Endothelial cell of umbilical vein (primary cell): ENCODE data around the gene SUFU. TPM values are rescaled to one million over a fixed set of nuclear protein-coding genes. Genes with fewer than 3 reads are reported as not detected.

ENCODE experiments used
- BruUV-seq: library from RNA; stranded (reverse); fragments of 400-500 nt; replicated peaks from 2 replicates; lab custom pipeline; 2021; lab: Mats Ljungman, UMichigan
- CTCF ChIA-PET: fragments of 300-600, 350-600 bp; sonication (Branson Sonifier 250); formaldehyde crosslinking; loops from one replicate; lab custom pipeline; 2021; ENCODE audit warnings: antibody characterized with exemption, inconsistent platforms; lab: Charles Lee
- POLR2A ChIA-PET: fragments of 300-600, 350-600 bp; sonication (Branson Sonifier 250); formaldehyde crosslinking; loops from one replicate; lab custom pipeline; 2021; ENCODE audit warnings: antibody characterized with exemption, inconsistent platforms; lab: Charles Lee
- DNase-seq: peaks from one replicate; pipeline ENCODE4 v3.0.0-alpha.2; 2011; ENCODE audit warnings: low read depth, low spot score
- FAIRE-seq: peaks from 2 replicates; lab custom pipeline; 2011; peaks lifted over from hg19 to GRCh38; lab: Jason Lieb, UNC
- H2AFZ ChIP-seq: 2 replicates; pipeline ENCODE4 v1.6.0; 2012; ENCODE audit warnings: low read depth, low read length, control low read depth, inconsistent platforms
- H3K27ac ChIP-seq: 2 replicates; pipeline ENCODE4 v1.5.1; 2011; ENCODE audit warnings: low read depth, mild to moderate bottlenecking, control low read depth, low read length, moderate library complexity; ENCODE audit not compliant: insufficient read depth
- H3K27me3 ChIP-seq, 2 experiments: 2 replicates each; pipeline versions ENCODE4 v1.6.0 to v1.6.1; 2011; ENCODE audit warnings: low read length in 2 of 2, mixed read lengths in 1 of 2; ENCODE audit not compliant: control insufficient read depth in 2 of 2, insufficient read depth in 2 of 2
- H3K36me3 ChIP-seq, 2 experiments: 2 replicates in 1 of 2; 3 replicates in 1 of 2; pipeline ENCODE4 v1.5.1; 2011; ENCODE audit warnings: low read length in 2 of 2, mild to moderate bottlenecking in 1 of 2, moderate library complexity in 1 of 2; ENCODE audit not compliant: control insufficient read depth in 2 of 2, insufficient read depth in 2 of 2; ENCODE audit errors: extremely low read depth in 1 of 2
- H3K4me1 ChIP-seq: 3 replicates; pipeline ENCODE4 v1.5.1; 2011; ENCODE audit warnings: mild to moderate bottlenecking, low read length; ENCODE audit not compliant: control insufficient read depth, insufficient read depth; ENCODE audit errors: extremely low read depth
- H3K4me2 ChIP-seq: 2 replicates; pipeline ENCODE4 v1.6.1; 2011; ENCODE audit warnings: low read length, control low read depth, mixed read lengths; ENCODE audit not compliant: insufficient read depth
- H3K4me3 ChIP-seq, 3 experiments: fragments of 200-600 bp in 1 of 3; sonication (generic), shearing (Covaris generic) in 1 of 3; replicated peaks in 1 of 3; 2 replicates each; pipeline ENCODE4 v1.5.1; 2011 to 2016; ENCODE audit warnings: control low read depth in 3 of 3, low read length in 3 of 3, mild to moderate bottlenecking in 2 of 3, inconsistent platforms in 1 of 3, low read depth in 1 of 3, moderate library complexity in 1 of 3; ENCODE audit not compliant: insufficient read depth in 1 of 3
- H3K79me2 ChIP-seq: 2 replicates; pipeline ENCODE4 v1.6.0; 2012; ENCODE audit warnings: low read length, inconsistent platforms; ENCODE audit not compliant: control insufficient read depth, insufficient read depth
- H3K9ac ChIP-seq: replicated peaks from 2 replicates; pipeline ENCODE3; 2011; ENCODE audit warnings: low read length, control low read depth; ENCODE audit not compliant: insufficient read depth; ENCODE audit errors: extremely low read depth
- H3K9me1 ChIP-seq: replicated peaks from 3 replicates; pipeline ENCODE4 v1.6.0; 2011; ENCODE audit warnings: mild to moderate bottlenecking, low read length; ENCODE audit not compliant: control insufficient read depth, insufficient read depth; ENCODE audit errors: extremely low read depth
- H3K9me3 ChIP-seq: replicated peaks from 2 replicates; pipeline ENCODE4 v1.5.1; 2012; ENCODE audit warnings: low read length, inconsistent platforms; ENCODE audit not compliant: control insufficient read depth, insufficient read depth
- H4K20me1 ChIP-seq: replicated peaks from 2 replicates; pipeline ENCODE3; 2011; ENCODE audit warnings: mild to moderate bottlenecking, low read length; ENCODE audit not compliant: control insufficient read depth, insufficient read depth; ENCODE audit errors: extremely low read depth
- EZH2 ChIP-seq: IDR thresholded peaks from 2 replicates; pipeline ENCODE4 v1.6.1; 2012; ENCODE audit warnings: borderline replicate concordance, low read depth, mild to moderate bottlenecking, moderate library complexity, low read length, inconsistent platforms; ENCODE audit not compliant: severe bottlenecking
- FOS ChIP-seq: IDR thresholded peaks from 2 replicates; pipeline ENCODE4 v1.6.1; 2011; ENCODE audit warnings: mild to moderate bottlenecking, low read length, moderate library complexity, borderline replicate concordance; ENCODE audit not compliant: insufficient read depth
- GATA2 ChIP-seq: IDR thresholded peaks from 2 replicates; pipeline ENCODE4 v1.7.0; 2011; ENCODE audit warnings: low read depth, mild to moderate bottlenecking, moderate library complexity, mixed read lengths, low read length; ENCODE audit not compliant: insufficient read length, insufficient read depth
- JUN ChIP-seq: IDR thresholded peaks from 2 replicates; pipeline ENCODE4 v1.6.1; 2011; ENCODE audit warnings: borderline replicate concordance, low read depth; ENCODE audit not compliant: insufficient read length, insufficient read depth
- MYC ChIP-seq: IDR thresholded peaks from one replicate; pipeline ENCODE4 v1.6.1; 2011; ENCODE audit warnings: mild to moderate bottlenecking, low read depth, low read length
- POLR2A ChIP-seq: IDR thresholded peaks from 2 replicates; pipeline ENCODE4 v1.6.1; 2012; ENCODE audit warnings: low read depth, mild to moderate bottlenecking, control low read depth, low read length
- POLR2AphosphoS5 ChIP-seq: IDR thresholded peaks from 2 replicates; pipeline ENCODE4 v1.6.1; 2012; ENCODE audit warnings: low read depth, mild to moderate bottlenecking, control low read depth, low read length, moderate library complexity; ENCODE audit not compliant: insufficient read depth
- dilution Hi-C: fragments of 300-500 bp; cut with MboI; formaldehyde crosslinking; loops from one replicate; pipeline ENCODE4 v1.15.0; 2019; ENCODE audit warnings: low sequenced_read_pairs; ENCODE audit not compliant: extremely low pct_ligation_motif_present
- intact Hi-C: fragments of 100-400 bp; cut with micrococcal nuclease; formaldehyde crosslinking; loops from one replicate; pipeline ENCODE4 v1.10.0; 2022
- polyA plus RNA-seq, 4 experiments: library from polyadenylated mRNA; depleted of rRNA in 3 of 4; stranded (reverse) in 3 of 4; unstranded in 1 of 4; fragments of >200 nt; gene quantifications; 2 replicates each; pipeline versions ENCODE4 v1.2.1 to v1.2.3, GENCODE V29; 2011 to 2012; ENCODE audit warnings: missing spikeins in 1 of 4
- total RNA-seq: library from RNA; stranded (reverse); gene quantifications from 2 replicates; pipeline ENCODE4 v1.2.3, GENCODE V29; 2021
- TF ChIP-seq, protein P1 (sequence below), 2 donors: IDR thresholded peaks; 1 replicate in 1 of 2; 2 replicates in 1 of 2; pipeline ENCODE4 v1.5.1; 2011; ENCODE audit warnings: low read length in 2 of 2, mild to moderate bottlenecking in 2 of 2, moderate library complexity in 2 of 2, control low read depth in 1 of 2, inconsistent platforms in 1 of 2, low read depth in 1 of 2; ENCODE audit not compliant: insufficient read depth in 1 of 2; ENCODE audit errors: extremely low read depth in 1 of 2
- TF ChIP-seq, protein P2 (sequence below): IDR thresholded peaks from 2 replicates; pipeline ENCODE4 v1.6.1; 2011; ENCODE audit not compliant: insufficient read depth, insufficient read length

Gene SUFU
- total and polyA plus RNA-seq, 2 donors (not counting 3 experiments of a cell fraction or from before 2014, with no cell fraction given) = 10.1 to 16.3 TPM

DNA sequence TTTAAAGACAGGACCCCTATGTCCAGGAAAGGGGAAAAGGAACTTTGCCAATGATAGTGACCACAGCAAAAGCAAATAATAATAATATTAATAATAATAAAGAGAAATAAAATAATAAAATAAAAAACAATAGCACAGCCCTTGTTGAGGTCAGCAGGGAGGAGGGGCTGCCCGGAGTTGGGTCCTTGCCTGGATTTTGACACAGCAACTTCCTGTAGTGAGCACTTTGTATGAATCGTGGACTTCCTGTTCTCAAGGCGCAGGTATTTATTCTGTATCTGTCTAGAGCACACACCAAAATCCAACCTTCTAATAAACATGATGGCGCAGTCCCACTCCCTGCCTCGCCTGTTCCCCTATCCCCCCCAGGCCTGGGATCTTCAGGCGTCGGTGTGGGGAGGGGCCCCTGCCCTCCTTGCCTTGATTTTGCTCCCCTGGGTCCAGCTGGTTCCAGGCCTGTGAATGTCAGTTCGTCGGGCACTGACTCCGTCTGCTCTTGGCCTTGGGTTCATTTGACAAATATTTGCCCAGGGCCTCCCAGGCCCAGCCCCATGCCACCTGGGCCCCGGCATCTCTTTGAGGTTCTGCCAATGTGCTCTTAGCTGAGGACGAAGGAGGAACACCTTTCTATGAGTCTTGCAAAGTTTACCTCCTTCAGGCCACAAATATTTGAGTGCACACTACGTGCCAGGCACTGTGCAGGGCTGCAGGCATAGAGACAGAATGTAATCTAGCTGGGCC, 154.4 kb downstream of the SUFU start:
- H3K4me1 ChIP-seq = peaks cover 18% of the 10 kb centered on the region
- H3K4me3 ChIP-seq = no peak overlapping the region
- peaks cover 24% of the 10 kb centered on the region for H3K79me2 ChIP-seq
- H2AFZ ChIP-seq = no peak overlapping the region
- H3K36me3 ChIP-seq = peaks cover 14 to 33% of the 10 kb centered on the region in 2 experiments
- H3K9me1 ChIP-seq = no peaks in the 10 kb centered on the region
- H4K20me1 ChIP-seq = no peaks in the 10 kb centered on the region
- peak overlapping the region; percentile 25 for H3K27ac ChIP-seq
- CTCF ChIA-PET = interaction anchor here (0.9 to 2.5 kb wide), 5 partner anchors 12 to 61 kb away, joined by 3 to 8 read pairs (median 3); no protein-coding TSS in a partner anchor
- TF ChIP-seq POLR2AphosphoS5 = peak; percentile 53
- TF ChIP-seq, protein P1, sequence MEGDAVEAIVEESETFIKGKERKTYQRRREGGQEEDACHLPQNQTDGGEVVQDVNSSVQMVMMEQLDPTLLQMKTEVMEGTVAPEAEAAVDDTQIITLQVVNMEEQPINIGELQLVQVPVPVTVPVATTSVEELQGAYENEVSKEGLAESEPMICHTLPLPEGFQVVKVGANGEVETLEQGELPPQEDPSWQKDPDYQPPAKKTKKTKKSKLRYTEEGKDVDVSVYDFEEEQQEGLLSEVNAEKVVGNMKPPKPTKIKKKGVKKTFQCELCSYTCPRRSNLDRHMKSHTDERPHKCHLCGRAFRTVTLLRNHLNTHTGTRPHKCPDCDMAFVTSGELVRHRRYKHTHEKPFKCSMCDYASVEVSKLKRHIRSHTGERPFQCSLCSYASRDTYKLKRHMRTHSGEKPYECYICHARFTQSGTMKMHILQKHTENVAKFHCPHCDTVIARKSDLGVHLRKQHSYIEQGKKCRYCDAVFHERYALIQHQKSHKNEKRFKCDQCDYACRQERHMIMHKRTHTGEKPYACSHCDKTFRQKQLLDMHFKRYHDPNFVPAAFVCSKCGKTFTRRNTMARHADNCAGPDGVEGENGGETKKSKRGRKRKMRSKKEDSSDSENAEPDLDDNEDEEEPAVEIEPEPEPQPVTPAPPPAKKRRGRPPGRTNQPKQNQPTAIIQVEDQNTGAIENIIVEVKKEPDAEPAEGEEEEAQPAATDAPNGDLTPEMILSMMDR (IDR thresholded peaks at IDR 0.05; ENCODE audit: extremely low read depth in 1 of 2, insufficient read depth in 1 of 2, low read depth in 1 of 2, low read length in 2 of 2) = no peak
- H3K4me2 ChIP-seq = no peak overlapping the region
- POLR2A ChIA-PET = interaction anchor here (0.7 kb wide), 1 partner anchor 527 kb away, joined by 3 read pairs; no protein-coding TSS in a partner anchor
- intact Hi-C loops (no loop called here), dilution Hi-C loops (no loop called here)
- H3K9me3 ChIP-seq = no peaks in the 10 kb centered on the region
- FAIRE-seq (peak; percentile 97), DNase-seq (peak; percentile 65)
- BruUV-seq = no TSS peak
- no peak overlapping the region for H3K9ac ChIP-seq
- no peaks in the 10 kb centered on the region for H3K27me3 ChIP-seq

DNA sequence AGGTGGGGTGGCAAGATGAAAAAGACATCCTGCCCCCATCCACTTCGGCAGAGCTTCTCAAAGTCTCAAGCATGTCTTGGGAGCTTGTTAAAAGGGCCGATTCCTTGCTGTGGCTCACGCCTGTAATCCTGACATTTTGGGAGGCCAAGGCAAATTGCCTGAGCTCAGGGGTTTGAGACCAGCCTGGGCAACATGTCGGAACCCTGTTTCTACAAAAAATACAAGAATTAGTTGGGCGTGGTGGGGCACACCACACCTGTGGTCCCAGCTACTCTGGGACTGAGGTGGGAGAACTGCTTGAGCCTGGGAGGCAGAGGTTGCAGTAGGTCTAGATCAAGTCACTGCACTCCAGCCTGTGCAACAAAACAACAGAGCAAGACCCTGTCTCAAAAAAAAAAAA, 155.0 kb downstream of the SUFU start:
- H3K9me1 ChIP-seq = no peaks in the 10 kb centered on the region
- H3K9me3 ChIP-seq = no peaks in the 10 kb centered on the region
- H3K4me2 ChIP-seq = no peak overlapping the region
- FAIRE-seq = no peak
- peaks cover 17% of the 10 kb centered on the region for H3K79me2 ChIP-seq
- dilution Hi-C loops = no loop called here
- H3K4me1 ChIP-seq = peaks cover 18% of the 10 kb centered on the region
- POLR2A ChIA-PET = interaction anchor here (0.7 kb wide), 2 partner anchors 238 to 526 kb away, joined by 3 to 11 read pairs; partner anchors contain the start of gene FBXL15
- no peak overlapping the region for H2AFZ ChIP-seq
- no peaks in the 10 kb centered on the region for H3K27me3 ChIP-seq
- H3K36me3 ChIP-seq = peaks cover 14 to 27% of the 10 kb centered on the region in 2 experiments
- CTCF ChIA-PET = interaction anchor here (1.0 to 1.5 kb wide), 4 partner anchors 11 to 26 kb away, joined by 3 to 5 read pairs (median 3); no protein-coding TSS in a partner anchor
- TF ChIP-seq POLR2A (no peak), MYC (no peak), JUN (no peak), GATA2 (no peak), EZH2 (no peak), POLR2AphosphoS5 (no peak), FOS (no peak)
- TF ChIP-seq, protein P2, sequence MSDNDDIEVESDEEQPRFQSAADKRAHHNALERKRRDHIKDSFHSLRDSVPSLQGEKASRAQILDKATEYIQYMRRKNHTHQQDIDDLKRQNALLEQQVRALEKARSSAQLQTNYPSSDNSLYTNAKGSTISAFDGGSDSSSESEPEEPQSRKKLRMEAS = no peak
- TF ChIP-seq, protein P1 (IDR thresholded peaks at IDR 0.05; ENCODE audit: extremely low read depth in 1 of 2, insufficient read depth in 1 of 2, low read depth in 1 of 2, low read length in 2 of 2) = no peak
- no TSS peak for BruUV-seq
- no peaks in the 10 kb centered on the region for H4K20me1 ChIP-seq
- DNase-seq = no peak
- H3K27ac ChIP-seq = no peak overlapping the region
- no peak overlapping the region for H3K4me3 ChIP-seq
- H3K9ac ChIP-seq = no peak overlapping the region
- intact Hi-C loops = no loop called here
